ENCODE measurements around the gene ZNF136. TPM values are rescaled to one million over a fixed set of nuclear protein-coding genes. Genes with fewer than 3 reads are reported as not detected.

Gene ZNF136
- total RNA-seq, 1 experiment from 2014 or later, result 6.7 TPM

- Mint-ChIP-seq H3K9me3 (peaks cover 19% of the 10 kb centered on the region), H3K36me3 (peaks cover 27% of the 10 kb centered on the region), H3K4me1 (peaks cover 6% of the 10 kb centered on the region; the same call in 1 of the 2 replicates), H3K27ac (no peak overlapping the region), H3K27me3 (ENCODE audit: low read depth) (no peaks in the 10 kb centered on the region), H3K4me3 (no peak overlapping the region)
- TF ChIP-seq, protein P1, sequence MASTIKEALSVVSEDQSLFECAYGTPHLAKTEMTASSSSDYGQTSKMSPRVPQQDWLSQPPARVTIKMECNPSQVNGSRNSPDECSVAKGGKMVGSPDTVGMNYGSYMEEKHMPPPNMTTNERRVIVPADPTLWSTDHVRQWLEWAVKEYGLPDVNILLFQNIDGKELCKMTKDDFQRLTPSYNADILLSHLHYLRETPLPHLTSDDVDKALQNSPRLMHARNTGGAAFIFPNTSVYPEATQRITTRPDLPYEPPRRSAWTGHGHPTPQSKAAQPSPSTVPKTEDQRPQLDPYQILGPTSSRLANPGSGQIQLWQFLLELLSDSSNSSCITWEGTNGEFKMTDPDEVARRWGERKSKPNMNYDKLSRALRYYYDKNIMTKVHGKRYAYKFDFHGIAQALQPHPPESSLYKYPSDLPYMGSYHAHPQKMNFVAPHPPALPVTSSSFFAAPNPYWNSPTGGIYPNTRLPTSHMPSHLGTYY (CRISPR knock-in tag; IDR thresholded peaks at IDR 0.05), result no peak
- TF ChIP-seq IRF1 (CRISPR knock-in tag; IDR thresholded peaks at IDR 0.05), result no peak
- TF ChIP-seq, protein P2, sequence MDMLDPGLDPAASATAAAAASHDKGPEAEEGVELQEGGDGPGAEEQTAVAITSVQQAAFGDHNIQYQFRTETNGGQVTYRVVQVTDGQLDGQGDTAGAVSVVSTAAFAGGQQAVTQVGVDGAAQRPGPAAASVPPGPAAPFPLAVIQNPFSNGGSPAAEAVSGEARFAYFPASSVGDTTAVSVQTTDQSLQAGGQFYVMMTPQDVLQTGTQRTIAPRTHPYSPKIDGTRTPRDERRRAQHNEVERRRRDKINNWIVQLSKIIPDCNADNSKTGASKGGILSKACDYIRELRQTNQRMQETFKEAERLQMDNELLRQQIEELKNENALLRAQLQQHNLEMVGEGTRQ (CRISPR knock-in tag; IDR thresholded peaks at IDR 0.05), result no peak
- ChIA-PET CTCF (interaction anchor here (0.9 kb wide), 1 partner anchor 472 kb away, joined by 3 read pairs; no protein-coding TSS in a partner anchor), POLR2A (no interaction called here)
- ATAC-seq, result no peak
- DNase-seq (ENCODE audit: low spot score), result no peak
Measured at GRCh38 chr19:12199757-12200419, 37.0 kb downstream of the ZNF136 start.

GRCh38 chr19:12202250-12202649 is 39.4 kb downstream of the ZNF136 start:
- Mint-ChIP-seq H3K9me3 (peaks cover 35% of the 10 kb centered on the region), H3K4me1 (no peaks in the 10 kb centered on the region; the same call in 1 of the 2 replicates), H3K27me3 (ENCODE audit: low read depth) (no peaks in the 10 kb centered on the region), H3K36me3 (peaks cover 37% of the 10 kb centered on the region), H3K4me3 (no peak overlapping the region), H3K27ac (no peak overlapping the region)
- ATAC-seq (peak; percentile 94), DNase-seq (ENCODE audit: low spot score) (peak; percentile 72)
- ChIA-PET POLR2A (no interaction called here), CTCF (no interaction called here)
- TF ChIP-seq, protein P3, sequence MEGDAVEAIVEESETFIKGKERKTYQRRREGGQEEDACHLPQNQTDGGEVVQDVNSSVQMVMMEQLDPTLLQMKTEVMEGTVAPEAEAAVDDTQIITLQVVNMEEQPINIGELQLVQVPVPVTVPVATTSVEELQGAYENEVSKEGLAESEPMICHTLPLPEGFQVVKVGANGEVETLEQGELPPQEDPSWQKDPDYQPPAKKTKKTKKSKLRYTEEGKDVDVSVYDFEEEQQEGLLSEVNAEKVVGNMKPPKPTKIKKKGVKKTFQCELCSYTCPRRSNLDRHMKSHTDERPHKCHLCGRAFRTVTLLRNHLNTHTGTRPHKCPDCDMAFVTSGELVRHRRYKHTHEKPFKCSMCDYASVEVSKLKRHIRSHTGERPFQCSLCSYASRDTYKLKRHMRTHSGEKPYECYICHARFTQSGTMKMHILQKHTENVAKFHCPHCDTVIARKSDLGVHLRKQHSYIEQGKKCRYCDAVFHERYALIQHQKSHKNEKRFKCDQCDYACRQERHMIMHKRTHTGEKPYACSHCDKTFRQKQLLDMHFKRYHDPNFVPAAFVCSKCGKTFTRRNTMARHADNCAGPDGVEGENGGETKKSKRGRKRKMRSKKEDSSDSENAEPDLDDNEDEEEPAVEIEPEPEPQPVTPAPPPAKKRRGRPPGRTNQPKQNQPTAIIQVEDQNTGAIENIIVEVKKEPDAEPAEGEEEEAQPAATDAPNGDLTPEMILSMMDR (IDR thresholded peaks at IDR 0.05), result 0 out of 2 replicates have a peak, but pooled peaks have one; percentile 38
- TF ChIP-seq, protein P2 (CRISPR knock-in tag; IDR thresholded peaks at IDR 0.05), result no peak

DNA sequence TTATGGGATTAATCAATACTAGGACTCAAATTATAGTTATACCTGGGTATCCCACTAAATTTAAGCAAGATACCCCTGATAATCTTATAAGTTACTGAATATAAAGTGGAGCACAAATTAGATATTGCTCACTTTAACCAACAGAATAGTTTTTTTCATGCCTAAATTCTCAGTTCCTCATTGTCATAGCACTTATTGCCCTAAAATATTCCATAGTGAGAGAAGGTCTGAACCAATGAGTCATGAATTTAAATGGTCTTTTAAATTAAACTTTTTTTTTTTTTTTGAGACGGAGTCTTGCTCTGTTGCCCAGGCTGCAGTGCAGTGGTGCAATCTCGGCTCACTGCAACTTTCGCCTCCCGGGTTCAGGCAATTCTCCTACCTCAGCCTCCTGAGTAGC is 42.4 kb downstream of the ZNF136 start:
- peaks cover 55% of the 10 kb centered on the region for H3K36me3 Mint-ChIP-seq
- ChIA-PET CTCF (no interaction called here), POLR2A (no interaction called here)
- TF ChIP-seq, protein P4, sequence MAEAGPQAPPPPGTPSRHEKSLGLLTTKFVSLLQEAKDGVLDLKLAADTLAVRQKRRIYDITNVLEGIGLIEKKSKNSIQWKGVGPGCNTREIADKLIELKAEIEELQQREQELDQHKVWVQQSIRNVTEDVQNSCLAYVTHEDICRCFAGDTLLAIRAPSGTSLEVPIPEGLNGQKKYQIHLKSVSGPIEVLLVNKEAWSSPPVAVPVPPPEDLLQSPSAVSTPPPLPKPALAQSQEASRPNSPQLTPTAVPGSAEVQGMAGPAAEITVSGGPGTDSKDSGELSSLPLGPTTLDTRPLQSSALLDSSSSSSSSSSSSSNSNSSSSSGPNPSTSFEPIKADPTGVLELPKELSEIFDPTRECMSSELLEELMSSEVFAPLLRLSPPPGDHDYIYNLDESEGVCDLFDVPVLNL (CRISPR knock-in tag; IDR thresholded peaks at IDR 0.05; ENCODE audit: borderline replicate concordance, low read depth), result no peak
- TF ChIP-seq NFE2L1 (CRISPR knock-in tag; IDR thresholded peaks at IDR 0.05) (no peak), CREB1 (CRISPR knock-in tag; IDR thresholded peaks at IDR 0.05) (no peak), ZNF263 (CRISPR knock-in tag; IDR thresholded peaks at IDR 0.05; ENCODE audit: low read depth) (no peak), ZNF396 (CRISPR knock-in tag; IDR thresholded peaks at IDR 0.05; ENCODE audit: borderline replicate concordance) (no peak), GRHL2 (CRISPR knock-in tag; IDR thresholded peaks at IDR 0.05; ENCODE audit: insufficient replicate concordance, severe bottlenecking) (no peak)
- TF ChIP-seq, protein P5, sequence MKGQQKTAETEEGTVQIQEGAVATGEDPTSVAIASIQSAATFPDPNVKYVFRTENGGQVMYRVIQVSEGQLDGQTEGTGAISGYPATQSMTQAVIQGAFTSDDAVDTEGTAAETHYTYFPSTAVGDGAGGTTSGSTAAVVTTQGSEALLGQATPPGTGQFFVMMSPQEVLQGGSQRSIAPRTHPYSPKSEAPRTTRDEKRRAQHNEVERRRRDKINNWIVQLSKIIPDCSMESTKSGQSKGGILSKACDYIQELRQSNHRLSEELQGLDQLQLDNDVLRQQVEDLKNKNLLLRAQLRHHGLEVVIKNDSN (CRISPR knock-in tag; IDR thresholded peaks at IDR 0.05), result no peak
- TF ChIP-seq, protein P6, sequence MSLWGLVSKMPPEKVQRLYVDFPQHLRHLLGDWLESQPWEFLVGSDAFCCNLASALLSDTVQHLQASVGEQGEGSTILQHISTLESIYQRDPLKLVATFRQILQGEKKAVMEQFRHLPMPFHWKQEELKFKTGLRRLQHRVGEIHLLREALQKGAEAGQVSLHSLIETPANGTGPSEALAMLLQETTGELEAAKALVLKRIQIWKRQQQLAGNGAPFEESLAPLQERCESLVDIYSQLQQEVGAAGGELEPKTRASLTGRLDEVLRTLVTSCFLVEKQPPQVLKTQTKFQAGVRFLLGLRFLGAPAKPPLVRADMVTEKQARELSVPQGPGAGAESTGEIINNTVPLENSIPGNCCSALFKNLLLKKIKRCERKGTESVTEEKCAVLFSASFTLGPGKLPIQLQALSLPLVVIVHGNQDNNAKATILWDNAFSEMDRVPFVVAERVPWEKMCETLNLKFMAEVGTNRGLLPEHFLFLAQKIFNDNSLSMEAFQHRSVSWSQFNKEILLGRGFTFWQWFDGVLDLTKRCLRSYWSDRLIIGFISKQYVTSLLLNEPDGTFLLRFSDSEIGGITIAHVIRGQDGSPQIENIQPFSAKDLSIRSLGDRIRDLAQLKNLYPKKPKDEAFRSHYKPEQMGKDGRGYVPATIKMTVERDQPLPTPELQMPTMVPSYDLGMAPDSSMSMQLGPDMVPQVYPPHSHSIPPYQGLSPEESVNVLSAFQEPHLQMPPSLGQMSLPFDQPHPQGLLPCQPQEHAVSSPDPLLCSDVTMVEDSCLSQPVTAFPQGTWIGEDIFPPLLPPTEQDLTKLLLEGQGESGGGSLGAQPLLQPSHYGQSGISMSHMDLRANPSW (CRISPR knock-in tag; conservative IDR thresholded peaks at IDR 0.05; ENCODE audit: low read depth), result no peak
- ATAC-seq (no peak), DNase-seq (ENCODE audit: low spot score) (no peak)
- no peak overlapping the region for H3K27ac Mint-ChIP-seq
- no peaks in the 10 kb centered on the region; the same call in 1 of the 2 replicates for H3K4me1 Mint-ChIP-seq
- H3K9me3 Mint-ChIP-seq, result peaks cover 51% of the 10 kb centered on the region
- H3K4me3 Mint-ChIP-seq, result no peak overlapping the region
- H3K27me3 Mint-ChIP-seq (ENCODE audit: low read depth), result 0 out of 2 replicates have a peak, but pooled peaks cover 3% of the 10 kb centered on the region
